OCI-LY7 (cell line): Measurements from ENCODE around the gene MED6.

Experiments
- CTCF ChIP-seq: fragments of 200-600 bp; sonication (generic); conservative IDR thresholded peaks from 2 replicates; pipeline ENCODE4 v1.5.1; 2014; ENCODE audit warnings: mild to moderate bottlenecking, antibody characterized with exemption, low read length, moderate library complexity, mixed read lengths
- EZH2phosphoT487 ChIP-seq: fragments of 200-600 bp; sonication (generic); IDR thresholded peaks from 2 replicates; pipeline ENCODE4 v1.6.1; 2018; ENCODE audit warnings: low read depth, borderline replicate concordance, mild to moderate bottlenecking, mixed run types, antibody characterized with exemption, low read length, moderate library complexity, mixed read lengths

DNA sequence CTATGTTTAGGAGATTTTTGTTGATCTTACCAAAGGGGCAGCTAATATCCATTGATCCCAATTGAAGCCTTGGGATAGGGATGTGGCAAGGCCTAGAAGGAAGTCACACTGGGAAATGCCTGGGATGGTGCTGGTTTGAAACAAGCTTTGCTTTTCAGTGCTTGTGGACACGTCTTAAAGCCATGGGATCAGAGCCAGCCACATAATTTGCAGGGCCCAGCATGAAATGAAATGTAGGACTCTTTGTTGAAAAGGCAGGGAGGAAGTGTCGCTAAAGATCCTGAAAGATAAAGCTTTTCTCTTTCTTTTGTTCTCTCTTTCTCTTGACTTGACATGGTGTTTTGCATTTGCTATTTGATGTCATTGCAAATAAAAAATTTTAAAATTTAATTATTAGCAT, 46.2 kb upstream of the MED6 start:
- no peak for TF ChIP-seq CTCF
- no peak for TF ChIP-seq EZH2phosphoT487
